ENCODE results near the gene XYLT2. TPM values are rescaled to one million over a fixed set of nuclear protein-coding genes. Genes with fewer than 3 reads are reported as not detected.
"Not testable (repeated sequence)": the region's sequence is repeated elsewhere in the genome, so short reads cannot be mapped to it uniquely, and the experiment has no call there.

Gene XYLT2
- polyA plus RNA-seq, 1 donor, result 16.2 TPM

GRCh38 chr17:50331085-50331791, 14.7 kb upstream of the XYLT2 start:
- DNase-seq, result no peak
- Histone ChIP-seq H3K9me3 (ENCODE audit: control insufficient read depth, low read depth, low read length) (no peaks in the 10 kb centered on the region), H3K36me3 (ENCODE audit: control insufficient read depth, insufficient read depth, low read length) (no peaks in the 10 kb centered on the region), H3K27me3 (ENCODE audit: control insufficient read depth, insufficient read depth, low read length) (peaks cover 9% of the 10 kb centered on the region), H3K4me1 (ENCODE audit: control insufficient read depth, insufficient read depth, low read length) (no peaks in the 10 kb centered on the region), H3K4me3 (ENCODE audit: low read length) (no peak overlapping the region), H3K27ac (ENCODE audit: low read length) (no peak overlapping the region)
- no CpG with 5 or more reads among the region's 4 CpGs for WGBS (ENCODE audit: insufficient coverage, low lambda C conversion rate)

- 100% methylated on average over 1 of the region's 6 CpGs for WGBS (ENCODE audit: insufficient coverage, low lambda C conversion rate)
- H3K4me3 ChIP-seq (ENCODE audit: low read length), result no peak overlapping the region
- no peaks in the 10 kb centered on the region for H3K36me3 ChIP-seq (ENCODE audit: control insufficient read depth, insufficient read depth, low read length)
Measured at GRCh38 chr17:50332196-50332595, 13.7 kb upstream of the XYLT2 start.

GRCh38 chr17:50333291-50334057, 12.5 kb upstream of the XYLT2 start:
- H3K4me1 ChIP-seq (ENCODE audit: control insufficient read depth, insufficient read depth, low read length); DNase-seq; H3K36me3 ChIP-seq (ENCODE audit: control insufficient read depth, insufficient read depth, low read length); H3K27ac ChIP-seq (ENCODE audit: low read length); H3K4me3 ChIP-seq (ENCODE audit: low read length); H3K27me3 ChIP-seq (ENCODE audit: control insufficient read depth, insufficient read depth, low read length); H3K9me3 ChIP-seq (ENCODE audit: control insufficient read depth, low read depth, low read length): not testable (repeated sequence)
- WGBS (ENCODE audit: insufficient coverage, low lambda C conversion rate), result 100% methylated on average over 4 of the region's 14 CpGs

More at GRCh38 chr17:50332196-50332595, 13.7 kb upstream of the XYLT2 start:
- Histone ChIP-seq H3K4me1 (ENCODE audit: control insufficient read depth, insufficient read depth, low read length) (no peaks in the 10 kb centered on the region), H3K27ac (ENCODE audit: low read length) (no peak overlapping the region), H3K27me3 (ENCODE audit: control insufficient read depth, insufficient read depth, low read length) (peaks cover 9% of the 10 kb centered on the region), H3K9me3 (ENCODE audit: control insufficient read depth, low read depth, low read length) (no peaks in the 10 kb centered on the region)
- no peak for DNase-seq

GRCh38 chr17:50337956-50338355, 8.0 kb upstream of the XYLT2 start:
- H3K4me1 ChIP-seq (ENCODE audit: control insufficient read depth, insufficient read depth, low read length), result no peaks in the 10 kb centered on the region
- no CpG with 5 or more reads among the region's 2 CpGs for WGBS (ENCODE audit: insufficient coverage, low lambda C conversion rate)

GRCh38 chr17:50338645-50339044, 7.3 kb upstream of the XYLT2 start:
- Histone ChIP-seq H3K4me3 (ENCODE audit: low read length) (no peak overlapping the region), H3K9me3 (ENCODE audit: control insufficient read depth, low read depth, low read length) (no peaks in the 10 kb centered on the region), H3K36me3 (ENCODE audit: control insufficient read depth, insufficient read depth, low read length) (no peaks in the 10 kb centered on the region), H3K4me1 (ENCODE audit: control insufficient read depth, insufficient read depth, low read length) (no peaks in the 10 kb centered on the region), H3K27me3 (ENCODE audit: control insufficient read depth, insufficient read depth, low read length) (no peaks in the 10 kb centered on the region), H3K27ac (ENCODE audit: low read length) (no peak overlapping the region)
- no peak for DNase-seq

More at GRCh38 chr17:50337956-50338355, 8.0 kb upstream of the XYLT2 start:
- H3K36me3 ChIP-seq (ENCODE audit: control insufficient read depth, insufficient read depth, low read length), result no peaks in the 10 kb centered on the region
- no peaks in the 10 kb centered on the region for H3K27me3 ChIP-seq (ENCODE audit: control insufficient read depth, insufficient read depth, low read length)
- no peak for DNase-seq
- H3K9me3 ChIP-seq (ENCODE audit: control insufficient read depth, low read depth, low read length), result no peaks in the 10 kb centered on the region
- H3K27ac ChIP-seq (ENCODE audit: low read length), result no peak overlapping the region
- H3K4me3 ChIP-seq (ENCODE audit: low read length), result no peak overlapping the region

GRCh38 chr17:50339381-50339780, 6.5 kb upstream of the XYLT2 start:
- no peaks in the 10 kb centered on the region for H3K27me3 ChIP-seq (ENCODE audit: control insufficient read depth, insufficient read depth, low read length)
- H3K9me3 ChIP-seq (ENCODE audit: control insufficient read depth, low read depth, low read length), result no peaks in the 10 kb centered on the region
- no peak overlapping the region for H3K4me3 ChIP-seq (ENCODE audit: low read length)
- no peaks in the 10 kb centered on the region for H3K4me1 ChIP-seq (ENCODE audit: control insufficient read depth, insufficient read depth, low read length)
- H3K27ac ChIP-seq (ENCODE audit: low read length), result no peak overlapping the region
- no peak for DNase-seq
- no peaks in the 10 kb centered on the region for H3K36me3 ChIP-seq (ENCODE audit: control insufficient read depth, insufficient read depth, low read length)

GRCh38 chr17:50344731-50345365, 1.1 kb upstream of the XYLT2 start:
- Histone ChIP-seq H3K27ac (ENCODE audit: low read length) (no peak overlapping the region), H3K27me3 (ENCODE audit: control insufficient read depth, insufficient read depth, low read length) (no peaks in the 10 kb centered on the region), H3K4me1 (ENCODE audit: control insufficient read depth, insufficient read depth, low read length) (peaks cover 13% of the 10 kb centered on the region), H3K36me3 (ENCODE audit: control insufficient read depth, insufficient read depth, low read length) (no peaks in the 10 kb centered on the region), H3K9me3 (ENCODE audit: control insufficient read depth, low read depth, low read length) (no peaks in the 10 kb centered on the region), H3K4me3 (ENCODE audit: low read length) (no peak overlapping the region)
- 22% methylated on average over 1 of the region's 13 CpGs for WGBS (ENCODE audit: insufficient coverage, low lambda C conversion rate)
- DNase-seq, result no peak

- no peaks in the 10 kb centered on the region for H3K9me3 ChIP-seq (ENCODE audit: control insufficient read depth, low read depth, low read length)
- peaks cover 13% of the 10 kb centered on the region for H3K4me1 ChIP-seq (ENCODE audit: control insufficient read depth, insufficient read depth, low read length)
- peak; percentile 15 to 58 for DNase-seq
- H3K4me3 ChIP-seq (ENCODE audit: low read length), result peak overlapping the region; percentile 87
- H3K36me3 ChIP-seq (ENCODE audit: control insufficient read depth, insufficient read depth, low read length), result no peaks in the 10 kb centered on the region
- H3K27me3 ChIP-seq (ENCODE audit: control insufficient read depth, insufficient read depth, low read length), result no peaks in the 10 kb centered on the region
- no CpG with 5 or more reads among the region's 57 CpGs for WGBS (ENCODE audit: insufficient coverage, low lambda C conversion rate)
- no peak overlapping the region for H3K27ac ChIP-seq (ENCODE audit: low read length)
Measured at GRCh38 chr17:50346313-50347116, 589 bp downstream of the XYLT2 start.

GRCh38 chr17:50347117-50347893, 1.4 kb downstream of the XYLT2 start:
- WGBS (ENCODE audit: insufficient coverage, low lambda C conversion rate), result no CpG with 5 or more reads among the region's 17 CpGs
- H3K36me3 ChIP-seq (ENCODE audit: control insufficient read depth, insufficient read depth, low read length), result peaks cover 5% of the 10 kb centered on the region
- peaks cover 13% of the 10 kb centered on the region for H3K4me1 ChIP-seq (ENCODE audit: control insufficient read depth, insufficient read depth, low read length)
- H3K27me3 ChIP-seq (ENCODE audit: control insufficient read depth, insufficient read depth, low read length), result no peaks in the 10 kb centered on the region
- peak overlapping the region; percentile 87 for H3K4me3 ChIP-seq (ENCODE audit: low read length)
- H3K9me3 ChIP-seq (ENCODE audit: control insufficient read depth, low read depth, low read length), result no peaks in the 10 kb centered on the region
- no peak for DNase-seq
- H3K27ac ChIP-seq (ENCODE audit: low read length), result no peak overlapping the region

Data from large intestine (tissue), 3 donors.